HG03139 (cell line): ENCODE measurements around the gene RRP1B.

Experiments
- ATAC-seq: cut with Tn5 transposase; IDR thresholded peaks from one replicate; pipeline ENCODE4 v1.9.1; 2021; ENCODE audit not compliant: unreplicated experiment

Gene RRP1B

DNA sequence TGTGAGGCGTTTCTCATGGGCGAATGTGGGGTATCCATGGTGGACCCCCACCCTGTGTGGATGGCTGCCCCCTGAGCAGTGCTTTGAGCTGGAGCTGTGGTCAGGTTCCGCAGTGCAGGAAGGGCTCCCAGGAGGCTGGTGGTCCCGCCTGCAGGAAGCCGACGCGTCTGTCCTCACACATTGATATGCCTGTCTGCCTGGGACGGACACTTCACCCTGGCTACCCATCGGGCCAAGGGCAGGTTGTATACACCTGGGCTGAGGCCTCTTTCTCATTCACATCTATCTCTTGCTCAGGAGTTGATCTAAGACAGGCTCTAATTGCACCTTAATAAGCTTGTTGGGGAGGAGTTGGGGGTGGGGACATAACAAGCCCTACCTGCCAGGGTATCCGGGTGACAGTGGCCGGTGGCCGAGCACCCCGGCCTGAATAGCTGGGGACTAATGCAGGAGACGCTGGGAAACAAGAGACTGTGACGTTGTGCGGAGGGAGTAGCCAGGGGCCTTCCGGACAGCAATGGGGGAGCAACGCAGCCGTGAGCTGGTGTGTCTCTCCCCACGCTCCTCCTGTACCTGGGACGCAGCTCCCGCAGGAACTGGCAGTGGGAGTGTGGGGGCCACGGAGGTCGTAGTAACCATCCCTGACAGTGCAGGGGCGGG, 81.3 kb downstream of the RRP1B start:
- ATAC-seq, result no peak

- ATAC-seq, result no peak
Measured at GRCh38 chr21:43741423-43742096, 82.2 kb downstream of the RRP1B start.

GRCh38 chr21:43743947-43744346, 84.6 kb downstream of the RRP1B start:
- no peak for ATAC-seq

- no peak for ATAC-seq
Measured at GRCh38 chr21:43744725-43745124, 85.4 kb downstream of the RRP1B start.
